DND-41 (cell line): ENCODE measurements around the gene MRPL30.
"Not testable (repeated sequence)": the region's sequence is repeated elsewhere in the genome, so short reads cannot be mapped to it uniquely, and the experiment has no call there.

Experiments
- ATAC-seq: fragments of 200-7000 bp; cut with Tn5 transposase; 3 replicates; pipeline ENCODE4 v1.9.1; 2021; ENCODE audit warnings: low read depth; ENCODE audit not compliant: insufficient read depth
- DNase-seq: peaks from one replicate; pipeline ENCODE4 v3.0.0-alpha.2; 2020
- H2AFZ ChIP-seq: 2 replicates; pipeline ENCODE4 v1.6.0; 2012; ENCODE audit warnings: low read depth, low read length
- H3K27ac ChIP-seq: 2 replicates; pipeline ENCODE4 v1.5.1; 2012; ENCODE audit warnings: low read length, inconsistent platforms
- H3K27me3 ChIP-seq: fragments of 200-600 bp; sonication (generic); 2 replicates; pipeline ENCODE4 v1.6.0; 2012; ENCODE audit warnings: low read length, mild to moderate bottlenecking, inconsistent platforms; ENCODE audit not compliant: insufficient read depth, poor library complexity
- H3K36me3 ChIP-seq: 2 replicates; pipeline ENCODE4 v1.5.1; 2012; ENCODE audit warnings: low read length, inconsistent platforms; ENCODE audit not compliant: insufficient read depth
- H3K4me1 ChIP-seq: 2 replicates; pipeline ENCODE4 v1.5.1; 2012; ENCODE audit warnings: mild to moderate bottlenecking, low read length; ENCODE audit not compliant: insufficient read depth
- H3K4me2 ChIP-seq: 2 replicates; pipeline ENCODE4 v1.6.0; 2012; ENCODE audit warnings: mild to moderate bottlenecking, moderate library complexity, low read length, inconsistent platforms; ENCODE audit not compliant: insufficient read depth
- H3K4me3 ChIP-seq, 2 experiments: fragments of 200-600 bp in 1 of 2; shearing (Covaris generic) in 1 of 2; 2 replicates each; pipeline ENCODE4 v1.5.1; 2012 to 2016; ENCODE audit warnings: inconsistent platforms in 2 of 2, low read length in 2 of 2, mild to moderate bottlenecking in 2 of 2, low read depth in 1 of 2, moderate library complexity in 1 of 2
- H3K79me2 ChIP-seq: 2 replicates; pipeline ENCODE4 v1.6.0; 2012; ENCODE audit warnings: low read length, inconsistent platforms; ENCODE audit not compliant: insufficient read depth
- H3K9ac ChIP-seq: 2 replicates; pipeline ENCODE4 v1.6.0; 2012; ENCODE audit warnings: low read depth, mild to moderate bottlenecking, inconsistent platforms, low read length, moderate library complexity
- H3K9me3 ChIP-seq: 2 replicates; pipeline ENCODE4 v1.5.1; 2012; ENCODE audit warnings: low read length, moderate library complexity, mild to moderate bottlenecking, inconsistent platforms; ENCODE audit not compliant: insufficient read depth, severe bottlenecking
- H4K20me1 ChIP-seq: 2 replicates; pipeline ENCODE4 v1.6.0; 2012; ENCODE audit warnings: low read length; ENCODE audit not compliant: insufficient read depth
- EZH2 ChIP-seq: IDR thresholded peaks from 3 replicates; pipeline ENCODE4 v1.6.1; 2012; ENCODE audit warnings: borderline replicate concordance, low read depth, mild to moderate bottlenecking, moderate library complexity, low read length, inconsistent platforms; ENCODE audit not compliant: severe bottlenecking
- TF ChIP-seq, protein P1 (sequence below): IDR thresholded peaks from 2 replicates; pipeline ENCODE4 v1.5.1; 2012; ENCODE audit warnings: borderline replicate concordance, low read length, moderate library complexity, mild to moderate bottlenecking; ENCODE audit not compliant: poor library complexity, severe bottlenecking; ENCODE audit errors: extremely low read depth

Gene MRPL30

GRCh38 chr2:99216096-99216495 lies 35.1 kb downstream of the MRPL30 start:
- no peaks in the 10 kb centered on the region for H3K79me2 ChIP-seq
- no peak overlapping the region for H3K4me3 ChIP-seq
- DNase-seq: no peak

GRCh38 chr2:99217929-99218501 lies 37.0 kb downstream of the MRPL30 start:
- DNase-seq: no peak
- Histone ChIP-seq H3K27me3 (no peaks in the 10 kb centered on the region), H3K4me3 (no peak overlapping the region), H3K27ac (no peak overlapping the region), H3K9ac (no peak overlapping the region), H4K20me1 (no peaks in the 10 kb centered on the region), H2AFZ (0 out of 2 replicates have a peak overlapping the region, but pooled peaks have one; percentile 3), H3K36me3 (no peaks in the 10 kb centered on the region), H3K4me1 (peaks cover 8% of the 10 kb centered on the region), H3K79me2 (no peaks in the 10 kb centered on the region), H3K4me2 (peak overlapping the region; percentile 13; the same call in 1 of the 2 replicates), H3K9me3 (no peaks in the 10 kb centered on the region)
- ATAC-seq: peak; percentile 76
- no peak for TF ChIP-seq EZH2
- TF ChIP-seq, protein P1, sequence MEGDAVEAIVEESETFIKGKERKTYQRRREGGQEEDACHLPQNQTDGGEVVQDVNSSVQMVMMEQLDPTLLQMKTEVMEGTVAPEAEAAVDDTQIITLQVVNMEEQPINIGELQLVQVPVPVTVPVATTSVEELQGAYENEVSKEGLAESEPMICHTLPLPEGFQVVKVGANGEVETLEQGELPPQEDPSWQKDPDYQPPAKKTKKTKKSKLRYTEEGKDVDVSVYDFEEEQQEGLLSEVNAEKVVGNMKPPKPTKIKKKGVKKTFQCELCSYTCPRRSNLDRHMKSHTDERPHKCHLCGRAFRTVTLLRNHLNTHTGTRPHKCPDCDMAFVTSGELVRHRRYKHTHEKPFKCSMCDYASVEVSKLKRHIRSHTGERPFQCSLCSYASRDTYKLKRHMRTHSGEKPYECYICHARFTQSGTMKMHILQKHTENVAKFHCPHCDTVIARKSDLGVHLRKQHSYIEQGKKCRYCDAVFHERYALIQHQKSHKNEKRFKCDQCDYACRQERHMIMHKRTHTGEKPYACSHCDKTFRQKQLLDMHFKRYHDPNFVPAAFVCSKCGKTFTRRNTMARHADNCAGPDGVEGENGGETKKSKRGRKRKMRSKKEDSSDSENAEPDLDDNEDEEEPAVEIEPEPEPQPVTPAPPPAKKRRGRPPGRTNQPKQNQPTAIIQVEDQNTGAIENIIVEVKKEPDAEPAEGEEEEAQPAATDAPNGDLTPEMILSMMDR: no peak

More at GRCh38 chr2:99216096-99216495, 35.1 kb downstream of the MRPL30 start:
- Histone ChIP-seq H3K9ac (no peak overlapping the region), H3K4me2 (no peak overlapping the region), H4K20me1 (no peaks in the 10 kb centered on the region), H3K36me3 (no peaks in the 10 kb centered on the region), H2AFZ (no peak overlapping the region), H3K4me1 (peaks cover 8% of the 10 kb centered on the region), H3K27me3 (no peaks in the 10 kb centered on the region), H3K9me3 (no peaks in the 10 kb centered on the region), H3K27ac (no peak overlapping the region)
- ATAC-seq: no peak
- TF ChIP-seq, protein P1: no peak
- TF ChIP-seq EZH2: no peak

GRCh38 chr2:99233177-99233576 lies 52.2 kb downstream of the MRPL30 start:
- H3K36me3 ChIP-seq, H2AFZ ChIP-seq, H3K4me1 ChIP-seq, H3K9me3 ChIP-seq, DNase-seq, H4K20me1 ChIP-seq, H3K79me2 ChIP-seq, H3K9ac ChIP-seq, H3K4me3 ChIP-seq, ATAC-seq, H3K27ac ChIP-seq, H3K4me2 ChIP-seq, H3K27me3 ChIP-seq: not testable (repeated sequence)

- H3K9me3 ChIP-seq: no peaks in the 10 kb centered on the region
- TF ChIP-seq, protein P1: no peak
- TF ChIP-seq EZH2: no peak
- no peak overlapping the region for H3K4me3 ChIP-seq
- DNase-seq (no peak), ATAC-seq (no peak)
- H3K79me2 ChIP-seq: no peaks in the 10 kb centered on the region
- H3K4me1 ChIP-seq: no peaks in the 10 kb centered on the region
- H3K9ac ChIP-seq: no peak overlapping the region
- no peaks in the 10 kb centered on the region for H3K36me3 ChIP-seq
- H3K27ac ChIP-seq: no peak overlapping the region
- H3K27me3 ChIP-seq: no peaks in the 10 kb centered on the region
- H3K4me2 ChIP-seq: no peak overlapping the region
- H4K20me1 ChIP-seq: no peaks in the 10 kb centered on the region
- H2AFZ ChIP-seq: no peak overlapping the region
Measured at GRCh38 chr2:99238599-99238998, 57.6 kb downstream of the MRPL30 start.
